Suppressor macrophage treated with lipopolysaccharide for 4 hours (primary cell): ENCODE data around the gene CCN2.

ENCODE experiments used
- DNase-seq: peaks from one replicate; pipeline ENCODE4 v3.0.0-alpha.2; 2020

Gene CCN2

GRCh38 chr6:131963063-131963462 is 11.9 kb upstream of the CCN2 start:
- DNase-seq: no peak

DNA sequence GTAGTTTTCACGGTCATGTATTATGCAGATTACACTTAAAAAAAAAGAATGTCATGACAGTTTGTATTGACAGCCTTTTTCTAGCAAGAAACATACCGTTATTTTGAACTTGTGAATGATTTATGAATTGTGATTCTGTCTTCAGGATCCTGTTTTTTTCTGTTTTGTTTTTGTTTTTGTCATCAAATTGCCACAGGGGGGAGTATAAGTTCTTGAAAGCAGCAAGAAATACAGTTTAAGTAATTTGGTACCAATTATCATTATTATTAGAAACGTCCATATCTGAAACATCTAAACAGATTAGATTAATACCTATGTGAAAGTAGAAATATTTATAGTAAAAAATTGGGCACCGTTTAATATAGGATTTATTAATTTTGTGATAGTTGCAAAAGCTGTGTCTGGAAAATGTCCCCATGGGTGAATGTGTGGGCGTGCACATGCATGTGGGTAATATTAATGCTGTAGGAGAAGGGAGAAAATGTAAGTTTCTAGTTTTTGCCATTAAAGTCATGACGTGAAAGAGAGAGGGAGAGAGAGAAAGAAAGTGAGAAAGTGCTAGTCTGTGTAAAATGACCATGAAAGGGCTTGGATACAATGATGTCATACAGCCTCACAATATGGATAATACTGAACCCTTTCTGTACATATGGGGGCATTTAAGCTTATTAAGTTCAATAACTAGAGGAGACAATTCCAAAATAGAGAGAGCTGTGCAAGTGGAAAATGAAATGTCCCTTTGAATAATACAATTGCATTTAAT is 9.4 kb upstream of the CCN2 start:
- no peak for DNase-seq

DNA sequence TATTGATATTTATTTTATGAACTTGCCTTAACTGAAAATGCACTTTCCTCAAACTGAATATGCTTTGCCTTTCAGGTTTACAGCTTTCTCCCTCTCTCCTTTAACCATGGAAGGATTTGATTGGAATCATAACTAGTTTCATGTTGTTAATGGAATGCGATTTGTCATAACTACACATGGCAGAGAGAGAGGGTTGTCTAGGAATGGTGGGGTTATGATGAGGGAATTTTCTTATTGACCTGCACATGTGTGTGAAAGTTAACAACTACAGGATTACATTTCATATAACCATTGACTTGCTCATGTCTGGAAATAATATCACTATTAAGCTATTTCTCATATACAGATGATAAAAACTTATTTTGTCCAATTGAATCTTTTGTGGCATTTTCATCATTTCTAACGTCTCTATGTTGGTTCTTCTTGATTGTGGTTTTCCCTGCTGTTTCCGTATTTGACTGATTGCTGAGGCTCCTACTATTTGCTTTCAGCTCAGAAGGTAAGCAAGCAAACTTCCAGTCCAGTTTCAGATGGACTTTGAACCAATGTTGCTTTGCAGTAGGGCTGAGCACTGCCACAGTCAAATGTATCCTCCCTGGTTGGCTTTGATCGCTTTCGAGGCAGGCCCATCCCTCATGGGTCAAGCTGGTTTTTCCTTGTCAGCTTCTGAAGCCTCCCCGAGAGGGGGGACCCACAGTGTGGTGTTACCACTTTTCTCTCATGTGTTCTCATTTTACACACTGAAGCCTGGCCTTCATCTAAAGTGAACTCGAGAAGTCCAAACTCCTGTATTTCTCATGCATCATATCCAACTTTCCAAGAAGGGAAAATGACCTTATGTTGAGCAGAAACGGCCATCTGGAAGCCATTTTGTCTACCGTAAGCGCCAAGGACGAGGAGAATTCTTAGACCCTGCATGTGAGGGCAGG is 7.6 kb upstream of the CCN2 start:
- DNase-seq: no peak

- DNase-seq: no peak
Measured at GRCh38 chr6:131958095-131958494, 6.9 kb upstream of the CCN2 start.

DNA sequence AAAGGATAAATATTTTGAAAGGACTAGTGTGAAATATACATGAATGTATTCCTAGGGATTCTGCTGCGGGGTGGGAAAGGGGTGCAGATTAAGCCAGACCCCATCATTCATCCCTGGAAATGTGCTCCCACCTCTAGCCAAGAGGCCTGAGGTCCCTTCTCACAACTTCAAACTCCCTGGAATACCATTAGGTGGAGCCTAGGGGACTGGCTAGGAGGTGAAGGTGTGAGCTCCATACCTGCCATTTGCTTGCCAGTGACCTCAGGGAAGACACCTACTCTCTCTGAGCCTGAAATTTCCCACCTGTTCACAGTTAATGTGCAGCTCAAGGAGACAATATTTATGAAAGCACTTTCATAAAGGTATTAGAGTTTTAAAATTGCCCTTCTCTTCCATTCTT is 4.7 kb upstream of the CCN2 start:
- no peak for DNase-seq

DNA sequence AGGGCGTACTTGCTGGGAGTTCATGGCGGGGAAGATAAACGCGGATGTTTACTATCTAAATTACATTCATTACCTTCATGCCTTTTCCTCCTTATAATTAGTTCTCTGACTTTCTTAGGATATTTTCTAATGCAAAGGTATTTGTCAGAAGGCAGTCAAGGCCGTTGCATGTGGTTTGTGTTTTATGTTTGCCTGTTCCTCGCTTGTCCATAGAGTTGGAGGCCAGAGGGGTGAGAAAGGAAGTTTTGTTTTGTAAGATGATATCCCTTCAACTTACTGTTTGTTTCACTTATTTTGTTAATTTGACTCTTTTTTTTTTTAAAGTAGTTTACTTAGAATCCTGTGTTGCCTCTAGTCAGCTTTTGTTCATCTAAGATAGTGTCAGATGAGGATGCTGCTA is 4.0 kb upstream of the CCN2 start:
- DNase-seq: no peak

DNA sequence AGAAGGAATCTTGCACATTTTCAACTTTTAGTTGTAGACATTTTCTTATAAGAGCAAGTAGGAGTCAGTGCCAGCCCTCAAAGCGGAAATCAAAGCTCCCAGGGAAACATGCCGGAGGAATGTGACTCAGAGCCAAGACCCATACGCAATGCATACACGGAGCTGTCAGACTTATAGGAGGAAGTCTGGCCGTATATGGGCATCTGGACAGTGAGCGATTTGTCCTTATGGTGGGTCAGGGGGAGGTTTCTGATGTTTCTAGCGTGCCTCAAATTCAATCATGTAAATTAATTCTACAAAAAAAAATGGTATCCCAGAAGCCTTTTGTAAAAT is 3.6 kb upstream of the CCN2 start:
- DNase-seq: no peak

- no peak for DNase-seq
Measured at GRCh38 chr6:131954059-131954774, 3.0 kb upstream of the CCN2 start.

- no peak for DNase-seq
Measured at GRCh38 chr6:131952886-131953509, 1.8 kb upstream of the CCN2 start.

DNA sequence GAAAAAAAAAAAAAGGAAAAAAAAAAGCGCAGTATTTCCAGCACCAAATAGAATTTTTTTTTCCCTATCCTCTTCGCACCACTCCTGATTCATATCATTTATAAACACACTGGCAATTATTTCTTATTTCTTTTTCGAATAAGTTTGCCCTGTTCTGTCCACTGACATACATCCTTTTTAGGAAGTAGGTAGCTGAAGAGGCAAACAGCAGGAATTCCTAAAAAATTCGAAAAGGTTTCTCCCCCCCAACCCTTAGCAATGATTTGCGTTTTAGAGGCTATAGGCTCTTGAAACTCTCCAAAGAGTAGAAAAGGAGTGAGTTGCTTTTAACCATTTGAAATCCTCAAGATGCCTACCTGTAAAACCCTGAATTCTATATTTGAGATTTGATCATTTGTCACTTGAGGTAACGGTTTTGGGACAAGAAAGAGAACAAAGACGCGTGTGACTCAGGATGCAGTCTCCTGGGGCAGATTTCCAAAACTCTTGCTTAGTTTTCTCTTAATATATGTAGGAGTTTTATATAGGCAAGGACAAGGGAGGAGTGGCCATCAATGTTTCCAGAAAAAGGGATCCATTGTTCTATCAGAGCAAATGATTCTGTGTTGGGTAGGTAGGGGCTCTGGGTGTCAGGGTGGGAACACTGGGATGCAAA is 531 bp upstream of the CCN2 start:
- DNase-seq: no peak

DNA sequence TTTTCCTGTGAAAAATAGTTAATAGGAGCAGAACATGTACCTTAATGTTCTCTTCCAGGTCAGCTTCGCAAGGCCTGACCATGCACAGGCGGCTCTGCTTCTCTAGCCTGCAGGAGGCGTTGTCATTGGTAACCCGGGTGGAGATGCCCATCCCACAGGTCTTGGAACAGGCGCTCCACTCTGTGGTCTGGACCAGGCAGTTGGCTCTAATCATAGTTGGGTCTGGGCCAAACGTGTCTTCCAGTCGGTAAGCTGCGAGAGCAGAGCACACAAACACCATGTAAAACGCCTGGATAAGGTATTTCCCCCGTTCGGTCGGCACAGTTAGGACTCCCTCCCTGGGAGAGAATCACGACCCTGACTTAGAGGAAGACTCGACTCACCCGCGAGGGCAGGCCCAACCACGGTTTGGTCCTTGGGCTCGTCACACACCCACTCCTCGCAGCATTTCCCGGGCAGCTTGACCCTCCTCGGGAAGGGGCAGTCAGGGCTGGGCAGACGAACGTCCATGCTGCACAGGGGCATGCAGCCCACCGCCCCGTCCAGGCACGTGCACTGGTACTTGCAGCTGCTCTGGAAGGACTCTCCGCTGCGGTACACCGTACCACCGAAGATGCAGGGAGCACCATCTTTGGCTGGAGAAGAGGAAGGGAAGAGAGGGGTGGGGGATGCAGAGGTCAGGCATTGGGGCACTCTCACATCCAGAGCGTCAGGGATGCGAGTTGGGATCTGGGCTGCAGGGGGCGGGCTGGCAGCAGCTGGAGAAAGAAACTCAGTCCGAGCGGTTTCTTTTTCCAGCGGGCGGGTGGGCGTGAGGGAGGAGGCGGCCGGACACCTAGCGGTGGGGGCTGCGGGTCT is 1.0 kb downstream of the CCN2 start:
- peak; percentile 43 for DNase-seq

GRCh38 chr6:131949620-131949908 is 1.6 kb downstream of the CCN2 start:
- DNase-seq: no peak

- DNase-seq: no peak
Measured at GRCh38 chr6:131948692-131949619, 2.2 kb downstream of the CCN2 start.

DNA sequence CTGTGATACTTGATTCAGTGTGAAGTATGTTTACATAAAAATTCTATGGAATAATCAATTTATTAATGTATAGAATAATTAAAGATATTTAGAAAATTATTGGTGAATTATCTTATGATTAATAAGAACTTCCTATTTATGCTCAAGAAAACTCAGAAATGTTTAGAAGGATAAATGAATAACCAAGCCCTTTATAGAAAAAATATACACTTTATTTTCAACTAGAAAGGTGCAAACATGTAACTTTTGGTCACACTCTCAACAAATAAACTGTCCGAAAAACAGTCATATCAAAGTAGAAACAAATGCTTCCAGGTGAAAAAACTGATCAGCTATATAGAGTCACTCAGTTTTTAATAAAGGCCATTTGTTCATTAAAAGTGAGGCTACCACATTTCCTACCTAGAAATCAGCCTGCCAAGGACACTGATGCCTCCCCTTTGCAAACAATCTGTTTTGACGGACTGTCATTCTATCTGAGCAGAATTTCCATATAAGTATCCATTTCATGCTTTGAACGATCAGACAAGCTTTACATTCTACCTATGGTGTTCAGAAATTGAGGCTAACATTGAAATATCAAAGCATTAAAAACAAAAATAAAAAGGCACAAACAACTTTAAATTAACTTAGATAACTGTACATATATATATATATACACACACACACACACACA is 3.0 kb downstream of the CCN2 start:
- DNase-seq: no peak

DNA sequence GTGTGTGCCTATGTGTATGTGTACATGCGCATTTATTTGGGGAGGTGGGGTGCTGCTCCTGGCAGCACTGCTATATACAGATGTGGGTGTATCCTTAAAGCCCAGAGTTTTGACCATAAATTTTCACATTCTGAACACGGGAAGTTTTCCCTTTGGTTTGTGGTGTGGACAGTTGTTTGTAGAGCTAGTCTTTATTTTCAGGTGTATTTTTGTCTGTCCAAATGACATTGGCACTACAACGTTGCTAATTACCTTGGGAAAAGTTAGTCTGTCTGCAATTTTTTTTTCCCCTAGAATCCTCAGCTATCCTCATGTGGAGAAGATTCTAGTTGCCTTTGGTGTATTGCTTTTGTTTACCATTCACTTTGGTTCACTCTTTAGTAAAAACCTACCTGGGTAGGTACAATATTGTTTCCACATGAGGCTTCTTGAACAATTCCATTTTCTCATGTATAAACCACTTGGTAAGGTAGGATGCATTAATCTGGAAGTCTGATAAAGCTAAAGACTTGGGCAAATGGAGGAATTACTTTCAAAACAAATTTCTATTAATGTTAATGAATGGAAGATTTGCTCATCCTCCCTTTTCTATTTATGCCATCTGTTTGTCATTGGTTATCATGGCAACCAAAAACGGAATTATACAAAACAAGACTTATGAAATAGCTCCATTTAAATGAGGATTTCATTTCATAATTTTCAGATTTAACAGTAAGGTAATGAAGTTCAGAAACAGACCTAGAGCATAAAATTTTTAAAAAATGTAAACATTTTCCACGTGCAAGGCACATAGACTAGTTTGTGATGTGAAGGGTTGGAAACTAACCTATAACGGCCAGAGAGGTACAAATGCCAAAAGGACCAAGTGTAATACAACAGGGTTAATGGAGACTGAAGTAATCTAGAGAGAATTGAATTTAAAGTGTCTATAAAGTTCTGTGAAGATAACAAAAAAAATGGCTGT is 3.9 kb downstream of the CCN2 start:
- DNase-seq: no peak

DNA sequence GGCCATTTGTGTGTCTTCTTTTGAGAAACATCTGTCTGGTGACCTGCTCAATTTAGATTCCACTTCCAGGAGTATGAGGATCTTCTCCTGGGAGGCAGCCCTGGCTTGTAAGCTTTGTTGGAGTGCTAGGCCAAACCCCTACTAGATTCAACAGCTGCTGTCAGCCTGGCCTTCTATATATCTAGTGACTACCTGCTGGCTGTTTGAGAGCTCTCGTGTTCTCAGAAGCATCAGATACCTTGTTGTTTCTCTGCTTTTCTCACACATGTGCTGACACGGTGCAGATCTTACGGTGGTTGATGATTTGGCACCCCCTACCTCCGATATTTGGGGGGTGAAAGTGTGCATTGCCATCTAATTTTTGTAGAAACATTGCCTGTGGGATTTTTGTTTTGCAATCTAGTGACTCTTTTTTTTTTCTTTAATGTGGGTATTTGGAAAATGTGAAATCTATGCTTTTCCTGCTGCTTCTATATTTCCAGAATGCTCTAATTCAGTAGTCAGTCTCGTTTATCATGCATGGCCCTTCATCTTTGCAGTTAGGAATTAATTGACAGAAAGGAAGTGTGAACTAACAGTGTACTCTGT is 4.7 kb downstream of the CCN2 start:
- DNase-seq: no peak

- no peak for DNase-seq
Measured at GRCh38 chr6:131945971-131946370, 5.2 kb downstream of the CCN2 start.
